ENCODE data around the gene CLSTN2. TPM values are rescaled to one million over a fixed set of nuclear protein-coding genes. Genes with fewer than 3 reads are reported as not detected.

The CLSTN2 gene
- total RNA-seq, 1 donor from 2014 or later, result 0.74 TPM

GRCh38 chr3:139978966-139979365 lies 44.0 kb downstream of the CLSTN2 start:
- H3K9me3 Mint-ChIP-seq (ENCODE audit: unreplicated experiment), result no peaks in the 10 kb centered on the region
- H3K27ac Mint-ChIP-seq (ENCODE audit: unreplicated experiment), result no peak overlapping the region
- TF ChIP-seq, protein P1, sequence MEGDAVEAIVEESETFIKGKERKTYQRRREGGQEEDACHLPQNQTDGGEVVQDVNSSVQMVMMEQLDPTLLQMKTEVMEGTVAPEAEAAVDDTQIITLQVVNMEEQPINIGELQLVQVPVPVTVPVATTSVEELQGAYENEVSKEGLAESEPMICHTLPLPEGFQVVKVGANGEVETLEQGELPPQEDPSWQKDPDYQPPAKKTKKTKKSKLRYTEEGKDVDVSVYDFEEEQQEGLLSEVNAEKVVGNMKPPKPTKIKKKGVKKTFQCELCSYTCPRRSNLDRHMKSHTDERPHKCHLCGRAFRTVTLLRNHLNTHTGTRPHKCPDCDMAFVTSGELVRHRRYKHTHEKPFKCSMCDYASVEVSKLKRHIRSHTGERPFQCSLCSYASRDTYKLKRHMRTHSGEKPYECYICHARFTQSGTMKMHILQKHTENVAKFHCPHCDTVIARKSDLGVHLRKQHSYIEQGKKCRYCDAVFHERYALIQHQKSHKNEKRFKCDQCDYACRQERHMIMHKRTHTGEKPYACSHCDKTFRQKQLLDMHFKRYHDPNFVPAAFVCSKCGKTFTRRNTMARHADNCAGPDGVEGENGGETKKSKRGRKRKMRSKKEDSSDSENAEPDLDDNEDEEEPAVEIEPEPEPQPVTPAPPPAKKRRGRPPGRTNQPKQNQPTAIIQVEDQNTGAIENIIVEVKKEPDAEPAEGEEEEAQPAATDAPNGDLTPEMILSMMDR (IDR thresholded peaks at IDR 0.05; ENCODE audit: unreplicated experiment), result no peak
- no peak for DNase-seq (ENCODE audit: low spot score)
- no peak overlapping the region for H3K4me3 Mint-ChIP-seq (ENCODE audit: unreplicated experiment)
- H3K27me3 Mint-ChIP-seq (ENCODE audit: unreplicated experiment), result peaks cover 1% of the 10 kb centered on the region
- H3K36me3 Mint-ChIP-seq (ENCODE audit: low read depth, unreplicated experiment), result no peaks in the 10 kb centered on the region
- no peaks in the 10 kb centered on the region for H3K4me1 Mint-ChIP-seq (ENCODE audit: unreplicated experiment)

DNA sequence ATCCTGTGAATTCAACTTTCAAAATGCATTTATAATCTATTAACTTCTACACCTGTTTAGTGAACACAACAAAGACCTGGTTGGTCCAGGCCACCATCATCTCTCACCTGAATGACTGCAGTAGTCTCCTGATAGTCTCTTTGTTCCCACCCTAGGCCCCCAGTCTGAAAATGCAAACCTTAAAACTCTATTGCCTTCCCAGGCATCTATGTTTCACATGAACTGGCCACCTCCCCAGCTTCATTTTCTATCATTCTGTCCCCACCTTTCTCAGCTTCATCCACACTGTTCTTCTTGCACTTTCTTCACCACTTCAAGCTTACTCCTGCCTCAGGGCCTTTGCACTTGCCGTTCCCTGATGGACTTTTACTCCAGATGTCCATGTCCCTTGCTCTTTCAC lies 45.0 kb downstream of the CLSTN2 start:
- no peak overlapping the region for H3K27ac Mint-ChIP-seq (ENCODE audit: unreplicated experiment)
- no peaks in the 10 kb centered on the region for H3K9me3 Mint-ChIP-seq (ENCODE audit: unreplicated experiment)
- TF ChIP-seq, protein P1 (IDR thresholded peaks at IDR 0.05; ENCODE audit: unreplicated experiment), result no peak
- H3K36me3 Mint-ChIP-seq (ENCODE audit: low read depth, unreplicated experiment), result no peaks in the 10 kb centered on the region
- peaks cover 1% of the 10 kb centered on the region for H3K27me3 Mint-ChIP-seq (ENCODE audit: unreplicated experiment)
- H3K4me1 Mint-ChIP-seq (ENCODE audit: unreplicated experiment), result no peaks in the 10 kb centered on the region
- H3K4me3 Mint-ChIP-seq (ENCODE audit: unreplicated experiment), result no peak overlapping the region
- DNase-seq (ENCODE audit: low spot score), result no peak

- no peaks in the 10 kb centered on the region for H3K4me1 Mint-ChIP-seq (ENCODE audit: unreplicated experiment)
- TF ChIP-seq, protein P1 (IDR thresholded peaks at IDR 0.05; ENCODE audit: unreplicated experiment), result no peak
- H3K27me3 Mint-ChIP-seq (ENCODE audit: unreplicated experiment), result peaks cover 1% of the 10 kb centered on the region
- H3K4me3 Mint-ChIP-seq (ENCODE audit: unreplicated experiment), result no peak overlapping the region
- no peak for DNase-seq (ENCODE audit: low spot score)
- no peaks in the 10 kb centered on the region for H3K9me3 Mint-ChIP-seq (ENCODE audit: unreplicated experiment)
- H3K36me3 Mint-ChIP-seq (ENCODE audit: low read depth, unreplicated experiment), result no peaks in the 10 kb centered on the region
- no peak overlapping the region for H3K27ac Mint-ChIP-seq (ENCODE audit: unreplicated experiment)
Observed at GRCh38 chr3:139982404-139982803, 47.4 kb downstream of the CLSTN2 start.

GRCh38 chr3:139985576-139985975 lies 50.6 kb downstream of the CLSTN2 start:
- Mint-ChIP-seq H3K27ac (ENCODE audit: unreplicated experiment) (no peak overlapping the region), H3K4me3 (ENCODE audit: unreplicated experiment) (no peak overlapping the region)

GRCh38 chr3:139987908-139988307 lies 52.9 kb downstream of the CLSTN2 start:
- H3K27me3 Mint-ChIP-seq (ENCODE audit: unreplicated experiment), result no peaks in the 10 kb centered on the region
- TF ChIP-seq, protein P1 (IDR thresholded peaks at IDR 0.05; ENCODE audit: unreplicated experiment), result no peak
- H3K27ac Mint-ChIP-seq (ENCODE audit: unreplicated experiment), result no peak overlapping the region
- DNase-seq (ENCODE audit: low spot score), result no peak
- no peaks in the 10 kb centered on the region for H3K4me1 Mint-ChIP-seq (ENCODE audit: unreplicated experiment)
- H3K36me3 Mint-ChIP-seq (ENCODE audit: low read depth, unreplicated experiment), result no peaks in the 10 kb centered on the region
- H3K9me3 Mint-ChIP-seq (ENCODE audit: unreplicated experiment), result no peaks in the 10 kb centered on the region
- H3K4me3 Mint-ChIP-seq (ENCODE audit: unreplicated experiment), result no peak overlapping the region

More at GRCh38 chr3:139985576-139985975, 50.6 kb downstream of the CLSTN2 start:
- TF ChIP-seq, protein P1 (IDR thresholded peaks at IDR 0.05; ENCODE audit: unreplicated experiment), result no peak
- Mint-ChIP-seq H3K36me3 (ENCODE audit: low read depth, unreplicated experiment) (no peaks in the 10 kb centered on the region), H3K4me1 (ENCODE audit: unreplicated experiment) (no peaks in the 10 kb centered on the region), H3K27me3 (ENCODE audit: unreplicated experiment) (no peaks in the 10 kb centered on the region), H3K9me3 (ENCODE audit: unreplicated experiment) (no peaks in the 10 kb centered on the region)
- DNase-seq (ENCODE audit: low spot score), result no peak
